Fibroblast of mammary gland (primary cell): ENCODE data around the gene CHST12.

ENCODE experiments used
- DNase-seq: peaks from one replicate; pipeline ENCODE4 v3.0.0-alpha.2; 2010; ENCODE audit warnings: low read depth
- H3K4me3 ChIP-seq: 2 replicates; pipeline ENCODE4 v1.5.1; 2011; ENCODE audit warnings: low read depth, mild to moderate bottlenecking, low read length, moderate library complexity; ENCODE audit not compliant: control insufficient read depth
- CTCF ChIP-seq: conservative IDR thresholded peaks from 2 replicates; pipeline ENCODE4 v1.5.1; 2011; ENCODE audit warnings: low read depth, low read length, inconsistent platforms; ENCODE audit not compliant: control insufficient read depth, insufficient read depth

The CHST12 gene

GRCh38 chr7:2460188-2460587 is 56.8 kb downstream of the CHST12 start:
- no peak overlapping the region for H3K4me3 ChIP-seq
- no peak for TF ChIP-seq CTCF
- DNase-seq = no peak

- no peak overlapping the region for H3K4me3 ChIP-seq
- TF ChIP-seq CTCF = no peak
- no peak for DNase-seq
Measured at GRCh38 chr7:2460641-2461040, 57.2 kb downstream of the CHST12 start.

- H3K4me3 ChIP-seq = no peak overlapping the region
- no peak for DNase-seq
- TF ChIP-seq CTCF = no peak
Measured at GRCh38 chr7:2461268-2462026, 58.0 kb downstream of the CHST12 start.

GRCh38 chr7:2462731-2463130 is 59.3 kb downstream of the CHST12 start:
- DNase-seq = no peak
- TF ChIP-seq CTCF = no peak
- H3K4me3 ChIP-seq = no peak overlapping the region

- no peak overlapping the region for H3K4me3 ChIP-seq
- TF ChIP-seq CTCF = no peak
Measured at GRCh38 chr7:2465928-2466327, 62.5 kb downstream of the CHST12 start.

GRCh38 chr7:2466675-2467074 is 63.3 kb downstream of the CHST12 start:
- no peak for TF ChIP-seq CTCF
- H3K4me3 ChIP-seq = no peak overlapping the region
- no peak for DNase-seq

More at GRCh38 chr7:2465928-2466327, 62.5 kb downstream of the CHST12 start:
- DNase-seq = no peak
